Fibroblast of mammary gland (primary cell): ENCODE results near the gene PHF21A.

Experiments used
- DNase-seq: peaks from one replicate; pipeline ENCODE4 v3.0.0-alpha.2; 2010; ENCODE audit warnings: low read depth
- H3K4me3 ChIP-seq: 2 replicates; pipeline ENCODE4 v1.5.1; 2011; ENCODE audit warnings: low read depth, mild to moderate bottlenecking, low read length, moderate library complexity; ENCODE audit not compliant: control insufficient read depth
- CTCF ChIP-seq: conservative IDR thresholded peaks from 2 replicates; pipeline ENCODE4 v1.5.1; 2011; ENCODE audit warnings: low read depth, low read length, inconsistent platforms; ENCODE audit not compliant: control insufficient read depth, insufficient read depth

The PHF21A gene

DNA sequence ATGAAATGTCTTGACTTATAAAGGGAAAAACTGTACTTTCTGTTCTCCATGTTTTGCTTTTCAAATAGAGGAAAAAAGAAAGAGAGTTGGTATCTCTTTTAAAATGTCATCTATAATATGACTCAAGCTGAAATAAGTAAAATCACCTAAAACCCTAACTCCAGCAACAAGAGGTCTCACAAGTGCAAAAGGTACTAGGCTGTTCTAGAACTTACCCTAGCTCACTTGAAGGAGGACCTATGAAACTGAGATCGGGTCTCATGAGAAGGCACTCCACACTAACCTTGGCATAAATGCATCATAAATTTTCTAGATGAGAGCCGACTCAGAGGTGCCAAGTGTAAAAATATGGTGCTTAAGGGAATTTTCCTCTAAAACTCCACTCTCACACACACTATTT lies 63.8 kb downstream of the PHF21A start:
- H3K4me3 ChIP-seq, result no peak overlapping the region
- no peak for TF ChIP-seq CTCF
- no peak for DNase-seq

- peak; percentile 78 for DNase-seq
- TF ChIP-seq CTCF, result no peak
- H3K4me3 ChIP-seq, result no peak overlapping the region
Observed at GRCh38 chr11:46055371-46055770, 65.9 kb downstream of the PHF21A start.

- no peak for TF ChIP-seq CTCF
- DNase-seq, result no peak
- no peak overlapping the region for H3K4me3 ChIP-seq
Observed at GRCh38 chr11:46051102-46051501, 70.2 kb downstream of the PHF21A start.

GRCh38 chr11:46050662-46051061 lies 70.6 kb downstream of the PHF21A start:
- DNase-seq, result no peak
- TF ChIP-seq CTCF, result no peak
- H3K4me3 ChIP-seq, result no peak overlapping the region

DNA sequence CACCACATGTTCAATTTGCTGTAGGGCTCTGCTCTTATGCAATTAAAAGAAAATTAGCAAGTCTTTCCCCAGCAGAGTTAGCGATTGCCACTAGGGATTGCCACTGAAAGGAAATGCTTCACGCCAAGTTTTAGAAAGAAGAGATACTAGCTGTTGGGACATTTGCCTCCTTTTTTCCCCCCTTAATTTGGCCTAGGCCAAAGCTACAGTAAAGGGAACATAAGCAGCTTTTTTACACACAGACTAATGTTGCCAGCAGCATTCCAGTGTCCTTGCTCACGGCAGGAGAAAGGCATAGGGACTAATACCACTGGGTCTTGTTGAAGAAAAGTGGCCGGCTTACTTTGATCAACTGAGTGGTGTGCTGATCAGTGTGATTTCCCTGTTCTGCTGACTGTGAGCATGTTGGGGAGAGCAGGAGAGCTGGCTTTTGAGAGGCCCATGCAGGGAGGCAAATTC lies 71.2 kb downstream of the PHF21A start:
- no peak overlapping the region for H3K4me3 ChIP-seq
- TF ChIP-seq CTCF, result no peak
- DNase-seq, result peak; percentile 63

- H3K4me3 ChIP-seq, result no peak overlapping the region
- TF ChIP-seq CTCF, result no peak
- no peak for DNase-seq
Observed at GRCh38 chr11:46049325-46049897, 71.8 kb downstream of the PHF21A start.

GRCh38 chr11:46048198-46048597 lies 73.1 kb downstream of the PHF21A start:
- no peak for TF ChIP-seq CTCF
- H3K4me3 ChIP-seq, result no peak overlapping the region
- no peak for DNase-seq
